CD14-positive monocyte (primary cell): ENCODE data around the gene HYI. TPM values are rescaled to one million over a fixed set of nuclear protein-coding genes. Genes with fewer than 3 reads are reported as not detected.

Experiments used
- DNase-seq, 3 donors: peaks; one replicate each; pipeline ENCODE4 v3.0.0-alpha.2; 2011 to 2022
- H2AFZ ChIP-seq: 2 replicates; pipeline ENCODE4 v1.6.0; 2012; ENCODE audit warnings: mild to moderate bottlenecking, low read depth, low read length, inconsistent platforms; ENCODE audit not compliant: insufficient read depth, poor library complexity, severe bottlenecking
- H3K27ac ChIP-seq, 2 donors: 1 replicate in 1 of 2; 2 replicates in 1 of 2; pipeline ENCODE4 v1.5.1; 2012 to 2013; ENCODE audit warnings: low read length in 2 of 2, control low read depth in 1 of 2, inconsistent platforms in 1 of 2, low read depth in 1 of 2, mild to moderate bottlenecking in 1 of 2
- H3K27me3 ChIP-seq, 2 donors: one replicate each; pipeline versions ENCODE4 v1.6.0 to v1.6.1; 2011 to 2013; ENCODE audit warnings: low read length in 2 of 2; ENCODE audit not compliant: control insufficient read depth in 2 of 2, insufficient read depth in 2 of 2
- H3K36me3 ChIP-seq, 2 donors: replicated peaks in 1 of 2; 1 replicate in 1 of 2; 2 replicates in 1 of 2; pipeline versions ENCODE4 v1.5.1 to v1.6.1; 2012 to 2013; ENCODE audit warnings: low read length in 2 of 2, control low read depth in 1 of 2, inconsistent platforms in 1 of 2, mild to moderate bottlenecking in 1 of 2; ENCODE audit not compliant: insufficient read depth in 2 of 2, control insufficient read depth in 1 of 2
- H3K4me1 ChIP-seq, 2 donors: 1 replicate in 1 of 2; 2 replicates in 1 of 2; pipeline versions ENCODE4 v1.5.1 to v1.6.1; 2012 to 2013; ENCODE audit warnings: low read length in 2 of 2, control low read depth in 1 of 2, inconsistent platforms in 1 of 2, mild to moderate bottlenecking in 1 of 2, moderate library complexity in 1 of 2; ENCODE audit not compliant: insufficient read depth in 2 of 2, control insufficient read depth in 1 of 2
- H3K4me2 ChIP-seq: replicated peaks from 2 replicates; pipeline ENCODE3; 2012; ENCODE audit warnings: low read length, moderate library complexity, mild to moderate bottlenecking; ENCODE audit not compliant: poor library complexity, severe bottlenecking; ENCODE audit errors: extremely low read depth
- H3K4me3 ChIP-seq, 3 experiments: fragments of 200-600 bp in 1 of 3; sonication (generic) in 1 of 3; replicated peaks in 1 of 3; 1 replicate in 2 of 3; 2 replicates in 1 of 3; pipeline ENCODE4 v1.5.1; 2011 to 2013; ENCODE audit warnings: low read length in 3 of 3, mild to moderate bottlenecking in 3 of 3, control low read depth in 2 of 3, low read depth in 2 of 3, inconsistent platforms in 1 of 3, moderate library complexity in 1 of 3
- H3K79me2 ChIP-seq: 2 replicates; pipeline ENCODE4 v1.6.0; 2012; ENCODE audit warnings: mild to moderate bottlenecking, control low read depth, inconsistent platforms, low read length, moderate library complexity; ENCODE audit not compliant: insufficient read depth
- H3K9ac ChIP-seq: 2 replicates; pipeline ENCODE4 v1.6.0; 2017; ENCODE audit warnings: low read length, mild to moderate bottlenecking; ENCODE audit not compliant: insufficient read depth, poor library complexity, severe bottlenecking
- H3K9me3 ChIP-seq, 2 donors: replicated peaks in 1 of 2; 1 replicate in 1 of 2; 2 replicates in 1 of 2; pipeline versions ENCODE4 v1.5.1 to v1.6.1; 2012 to 2013; ENCODE audit warnings: low read length in 2 of 2, control low read depth in 1 of 2; ENCODE audit not compliant: control insufficient read depth in 1 of 2, insufficient read depth in 1 of 2
- H4K20me1 ChIP-seq: 2 replicates; pipeline ENCODE4 v1.6.0; 2012; ENCODE audit warnings: mild to moderate bottlenecking, low read length, control low read depth, moderate library complexity; ENCODE audit not compliant: insufficient read depth
- H3K27ac Mint-ChIP-seq, 7 donors: one replicate each; pipeline ENCODE4 v1.8.0; 2020; ENCODE audit warnings: mild to moderate bottlenecking in 7 of 7, mixed read lengths in 7 of 7, moderate library complexity in 6 of 7, inconsistent platforms in 2 of 7
- H3K27me3 Mint-ChIP-seq, 3 donors: one replicate each; pipeline ENCODE4 v1.8.0; 2021 to 2022; ENCODE audit warnings: low read depth in 3 of 3, mild to moderate bottlenecking in 3 of 3, mixed read lengths in 3 of 3, moderate library complexity in 3 of 3, inconsistent platforms in 1 of 3
- H3K36me3 Mint-ChIP-seq, 2 donors: one replicate each; pipeline ENCODE4 v1.8.0; 2020; ENCODE audit warnings: mixed read lengths in 2 of 2, inconsistent platforms in 1 of 2, mild to moderate bottlenecking in 1 of 2
- H3K4me1 Mint-ChIP-seq: one replicate; pipeline ENCODE4 v1.8.0; 2020; ENCODE audit warnings: mild to moderate bottlenecking, mixed read lengths
- H3K4me3 Mint-ChIP-seq, 2 donors: one replicate each; pipeline ENCODE4 v1.8.0; 2020; ENCODE audit warnings: mild to moderate bottlenecking in 2 of 2, mixed read lengths in 2 of 2, moderate library complexity in 1 of 2
- H3K9me3 Mint-ChIP-seq, 7 donors: one replicate each; pipeline ENCODE4 v1.8.0; 2020 to 2022; ENCODE audit warnings: mixed read lengths in 7 of 7, mild to moderate bottlenecking in 6 of 7, moderate library complexity in 6 of 7, inconsistent platforms in 2 of 7
- CTCF ChIP-seq: fragments of 200-600 bp; IDR thresholded peaks from one replicate; pipeline ENCODE4 v1.8.0; 2022; ENCODE audit warnings: antibody characterized with exemption, mild to moderate bottlenecking
- WGBS: methylation state at CpG from one replicate; pipeline ENCODE4 v1.1.5; 2013; ENCODE audit warnings: missing lambda C conversion rate; ENCODE audit not compliant: insufficient coverage; 5-methylcytosine and 5-hydroxymethylcytosine counted together
- intact Hi-C, 2 donors: fragments of 100-400 bp; cut with micrococcal nuclease; formaldehyde crosslinking; loops; one replicate each; pipeline versions ENCODE4 v1.15.0 to v1.15.1; 2023
- polyA plus RNA-seq, 3 donors: library from polyadenylated mRNA; depleted of rRNA in 1 of 3; unstranded in 2 of 3; stranded (reverse) in 1 of 3; fragments of 300-500 nt in 2 of 3; fragments of >200 nt in 1 of 3; fragmentation: Illumina TruSeq in 2 of 3; gene quantifications; 1 replicate in 2 of 3; 2 replicates in 1 of 3; pipeline ENCODE4 v1.2.3, GENCODE V29; 2012 to 2021

The HYI gene
- polyA plus RNA-seq, 3 donors = 0.74 to 7.2 (median 1.6) TPM

GRCh38 chr1:43418858-43419257 lies 34.9 kb downstream of the HYI start:
- Histone ChIP-seq H3K9me3 (no peaks in the 10 kb centered on the region), H3K4me1 (no peaks in the 10 kb centered on the region), H3K9ac (no peak overlapping the region), H3K36me3 (peaks cover 86 to 91% of the 10 kb centered on the region in 2 donors), H3K79me2 (no peaks in the 10 kb centered on the region), H4K20me1 (no peaks in the 10 kb centered on the region), H3K4me3 (no peak overlapping the region), H3K4me2 (no peak overlapping the region), H3K27ac (no peak overlapping the region), H3K27me3 (no peaks in the 10 kb centered on the region), H2AFZ (no peak overlapping the region)
- Mint-ChIP-seq H3K4me3 (no peak overlapping the region), H3K27me3 (peaks cover 0 to 2% (median 0%) of the 10 kb centered on the region in 3 donors), H3K9me3 (peaks cover 0 to 3% (median 0%) of the 10 kb centered on the region in 7 donors), H3K27ac (no peak overlapping the region), H3K36me3 (peaks cover 12 to 52% of the 10 kb centered on the region in 2 donors), H3K4me1 (no peaks in the 10 kb centered on the region)
- DNase-seq = no peak
- TF ChIP-seq CTCF = no peak
- intact Hi-C loops = no loop called here
- WGBS = 100% methylated on average over 2 of the region's 4 CpGs

GRCh38 chr1:43415901-43416300 lies 37.8 kb downstream of the HYI start:
- H3K4me3 Mint-ChIP-seq = no peak overlapping the region
- intact Hi-C loops = loop anchor here in 1 of 2 donors (2.0 kb wide), 1 partner anchor 189 kb away; no protein-coding TSS in a partner anchor
- H2AFZ ChIP-seq = no peak overlapping the region
- H3K36me3 ChIP-seq = peaks cover 61 to 68% of the 10 kb centered on the region in 2 donors
- no peaks in the 10 kb centered on the region for H3K9me3 ChIP-seq
- no peaks in the 10 kb centered on the region for H3K27me3 Mint-ChIP-seq
- no peak overlapping the region for H3K4me3 ChIP-seq
- WGBS = 96% methylated on average over 5 of the region's 5 CpGs
- H3K4me2 ChIP-seq = no peak overlapping the region
- no peaks in the 10 kb centered on the region for H3K9me3 Mint-ChIP-seq
- no peaks in the 10 kb centered on the region for H3K4me1 ChIP-seq
- H3K36me3 Mint-ChIP-seq = peaks cover 11 to 36% of the 10 kb centered on the region in 2 donors
- no peaks in the 10 kb centered on the region for H3K4me1 Mint-ChIP-seq
- no peak overlapping the region for H3K9ac ChIP-seq
- no peaks in the 10 kb centered on the region for H3K27me3 ChIP-seq
- H4K20me1 ChIP-seq = no peaks in the 10 kb centered on the region
- no peak overlapping the region for H3K27ac Mint-ChIP-seq
- H3K79me2 ChIP-seq = no peaks in the 10 kb centered on the region
- DNase-seq = no peak
- no peak overlapping the region for H3K27ac ChIP-seq
- no peak for TF ChIP-seq CTCF
